ENCODE results near the gene AMPD2. TPM values are rescaled to one million over a fixed set of nuclear protein-coding genes. Genes with fewer than 3 reads are reported as not detected.
A peak's percentile ranks its signal among the peaks of the same experiment; 100 is the strongest.

The AMPD2 gene
- polyA plus RNA-seq, 3 donors = 75.0 to 961 (median 117) TPM

GRCh38 chr1:109639063-109639840, 19.6 kb downstream of the AMPD2 start:
- no peak overlapping the region for H3K4me3 Mint-ChIP-seq
- Histone ChIP-seq H3K4me3 (replicated peaks in 1 of 3; ENCODE audit: low read depth in 2 of 3, low read length in 3 of 3) (no peak overlapping the region), H3K27ac (ENCODE audit: low read depth in 1 of 2, low read length in 2 of 2) (no peak overlapping the region), H3K36me3 (replicated peaks in 1 of 2; ENCODE audit: control insufficient read depth in 1 of 2, insufficient read depth in 2 of 2, low read length in 2 of 2) (no peaks in the 10 kb centered on the region), H3K79me2 (ENCODE audit: insufficient read depth, low read length) (no peaks in the 10 kb centered on the region), H3K9me3 (replicated peaks in 1 of 2; ENCODE audit: control insufficient read depth in 1 of 2, insufficient read depth in 1 of 2, low read length in 2 of 2) (no peaks in the 10 kb centered on the region), H3K4me2 (replicated peaks; ENCODE audit: extremely low read depth, low read length, poor library complexity, severe bottlenecking) (no peak overlapping the region), H3K9ac (ENCODE audit: insufficient read depth, low read length, poor library complexity, severe bottlenecking) (no peak overlapping the region), H3K4me1 (ENCODE audit: control insufficient read depth in 1 of 2, insufficient read depth in 2 of 2, low read length in 2 of 2) (peaks cover 20 to 30% of the 10 kb centered on the region in 2 donors), H2AFZ (ENCODE audit: insufficient read depth, low read depth, low read length, poor library complexity, severe bottlenecking) (no peak overlapping the region), H4K20me1 (ENCODE audit: insufficient read depth, low read length) (no peaks in the 10 kb centered on the region), H3K27me3 (ENCODE audit: control insufficient read depth in 2 of 2, insufficient read depth in 2 of 2, low read length in 2 of 2) (no peaks in the 10 kb centered on the region)
- no peak for TF ChIP-seq CTCF (IDR thresholded peaks at IDR 0.05)
- H3K27ac Mint-ChIP-seq = no peak overlapping the region
- intact Hi-C loops (cut with micrococcal nuclease) = loop anchor here in 1 of 2 donors (5.0 kb wide), 1 partner anchor 42 kb away; no protein-coding TSS in a partner anchor
- DNase-seq = peak in 1 of 3 donors; percentile 4
- H3K4me1 Mint-ChIP-seq = peaks cover 33% of the 10 kb centered on the region
- peaks cover 1 to 11% (median 6%) of the 10 kb centered on the region in 3 donors for H3K27me3 Mint-ChIP-seq (ENCODE audit: low read depth in 3 of 3)
- H3K36me3 Mint-ChIP-seq = peaks cover 0 to 2% of the 10 kb centered on the region in 2 donors
- WGBS (ENCODE audit: insufficient coverage) = 96% methylated on average over 3 of the region's 9 CpGs
- no peaks in the 10 kb centered on the region for H3K9me3 Mint-ChIP-seq

- WGBS (ENCODE audit: insufficient coverage) = 76% methylated on average over 3 of the region's 6 CpGs
- Histone ChIP-seq H3K9ac (ENCODE audit: insufficient read depth, low read length, poor library complexity, severe bottlenecking) (no peak overlapping the region), H4K20me1 (ENCODE audit: insufficient read depth, low read length) (no peaks in the 10 kb centered on the region), H3K36me3 (replicated peaks in 1 of 2; ENCODE audit: control insufficient read depth in 1 of 2, insufficient read depth in 2 of 2, low read length in 2 of 2) (no peaks in the 10 kb centered on the region), H3K4me3 (replicated peaks in 1 of 3; ENCODE audit: low read depth in 2 of 3, low read length in 3 of 3) (no peak overlapping the region), H2AFZ (ENCODE audit: insufficient read depth, low read depth, low read length, poor library complexity, severe bottlenecking) (peak overlapping the region; percentile 15), H3K79me2 (ENCODE audit: insufficient read depth, low read length) (no peaks in the 10 kb centered on the region), H3K27me3 (ENCODE audit: control insufficient read depth in 2 of 2, insufficient read depth in 2 of 2, low read length in 2 of 2) (no peaks in the 10 kb centered on the region), H3K27ac (ENCODE audit: low read depth in 1 of 2, low read length in 2 of 2) (no peak overlapping the region), H3K4me1 (ENCODE audit: control insufficient read depth in 1 of 2, insufficient read depth in 2 of 2, low read length in 2 of 2) (peaks cover 14 to 25% of the 10 kb centered on the region in 2 donors), H3K4me2 (replicated peaks; ENCODE audit: extremely low read depth, low read length, poor library complexity, severe bottlenecking) (no peak overlapping the region), H3K9me3 (replicated peaks in 1 of 2; ENCODE audit: control insufficient read depth in 1 of 2, insufficient read depth in 1 of 2, low read length in 2 of 2) (no peaks in the 10 kb centered on the region)
- Mint-ChIP-seq H3K4me3 (no peak overlapping the region), H3K36me3 (peaks cover 0 to 2% of the 10 kb centered on the region in 2 donors), H3K27me3 (ENCODE audit: low read depth in 3 of 3) (peaks cover 1 to 11% (median 3%) of the 10 kb centered on the region in 3 donors), H3K9me3 (no peaks in the 10 kb centered on the region), H3K27ac (no peak overlapping the region), H3K4me1 (peaks cover 27% of the 10 kb centered on the region)
- intact Hi-C loops (cut with micrococcal nuclease) = loop anchor here (5.0 to 10.0 kb wide), 3 partner anchors 43 to 372 kb away; partner anchors contain the start of gene AHCYL1 (in 1 of the 2)
- DNase-seq = no peak
- no peak for TF ChIP-seq CTCF (IDR thresholded peaks at IDR 0.05)
Observed at GRCh38 chr1:109639841-109640184, 20.2 kb downstream of the AMPD2 start.
